Measurements from ENCODE around the gene EPHA6. TPM values are rescaled to one million over a fixed set of nuclear protein-coding genes. Genes with fewer than 3 reads are reported as not detected.

Gene EPHA6
- total and polyA plus RNA-seq, 2 donors (not counting 3 experiments of a cell fraction or from before 2014, with no cell fraction given) = not detected

GRCh38 chr3:97197083-97197482, 382.7 kb downstream of the EPHA6 start:
- no peak for DNase-seq (ENCODE audit: low read depth, low spot score)

More at GRCh38 chr3:97197083-97197482, 382.7 kb downstream of the EPHA6 start:
- Histone ChIP-seq H3K9me1 (replicated peaks; ENCODE audit: control insufficient read depth, extremely low read depth, insufficient read depth, low read length) (no peaks in the 10 kb centered on the region), H2AFZ (ENCODE audit: low read depth, low read length) (no peak overlapping the region), H3K9me3 (replicated peaks; ENCODE audit: control insufficient read depth, insufficient read depth, low read length) (peaks cover 6% of the 10 kb centered on the region), H3K4me2 (ENCODE audit: insufficient read depth, low read length) (no peak overlapping the region), H3K4me1 (ENCODE audit: control insufficient read depth, extremely low read depth, insufficient read depth, low read length) (no peaks in the 10 kb centered on the region), H3K36me3 (ENCODE audit: control insufficient read depth in 2 of 2, extremely low read depth in 1 of 2, insufficient read depth in 2 of 2, low read length in 2 of 2) (no peaks in the 10 kb centered on the region), H3K27me3 (ENCODE audit: control insufficient read depth in 2 of 2, insufficient read depth in 2 of 2, low read length in 2 of 2) (no peaks in the 10 kb centered on the region), H3K79me2 (ENCODE audit: control insufficient read depth, insufficient read depth, low read length) (no peaks in the 10 kb centered on the region), H3K27ac (ENCODE audit: insufficient read depth, low read depth, low read length) (no peak overlapping the region), H4K20me1 (replicated peaks; ENCODE audit: control insufficient read depth, extremely low read depth, insufficient read depth, low read length) (no peaks in the 10 kb centered on the region), H3K9ac (replicated peaks; ENCODE audit: extremely low read depth, insufficient read depth, low read length) (no peak overlapping the region), H3K4me3 (replicated peaks in 1 of 3; ENCODE audit: insufficient read depth in 1 of 3, low read depth in 1 of 3, low read length in 3 of 3) (no peak overlapping the region)
- no peak for FAIRE-seq
- POLR2A ChIA-PET = no interaction called here
- intact Hi-C loops (cut with micrococcal nuclease) (no loop called here), dilution Hi-C loops (cut with MboI; ENCODE audit: extremely low pct_ligation_motif_present, low sequenced_read_pairs) (no loop called here)
- CTCF ChIA-PET = no interaction called here
- BruUV-seq (replicated peaks) = no TSS peak
- TF ChIP-seq MYC (IDR thresholded peaks at IDR 0.05; ENCODE audit: low read depth, low read length) (no peak), JUN (IDR thresholded peaks at IDR 0.05; ENCODE audit: borderline replicate concordance, insufficient read depth, insufficient read length, low read depth) (no peak), POLR2A (IDR thresholded peaks at IDR 0.05; ENCODE audit: low read depth, low read length) (no peak), FOS (IDR thresholded peaks at IDR 0.05; ENCODE audit: borderline replicate concordance, insufficient read depth, low read length) (no peak), EZH2 (IDR thresholded peaks at IDR 0.05; ENCODE audit: borderline replicate concordance, low read depth, low read length, severe bottlenecking) (no peak), GATA2 (IDR thresholded peaks at IDR 0.05; ENCODE audit: insufficient read depth, insufficient read length, low read depth, low read length) (no peak), MAX (IDR thresholded peaks at IDR 0.05; ENCODE audit: insufficient read depth, insufficient read length) (no peak), POLR2AphosphoS5 (IDR thresholded peaks at IDR 0.05; ENCODE audit: insufficient read depth, low read depth, low read length) (no peak)
- TF ChIP-seq, protein P1, sequence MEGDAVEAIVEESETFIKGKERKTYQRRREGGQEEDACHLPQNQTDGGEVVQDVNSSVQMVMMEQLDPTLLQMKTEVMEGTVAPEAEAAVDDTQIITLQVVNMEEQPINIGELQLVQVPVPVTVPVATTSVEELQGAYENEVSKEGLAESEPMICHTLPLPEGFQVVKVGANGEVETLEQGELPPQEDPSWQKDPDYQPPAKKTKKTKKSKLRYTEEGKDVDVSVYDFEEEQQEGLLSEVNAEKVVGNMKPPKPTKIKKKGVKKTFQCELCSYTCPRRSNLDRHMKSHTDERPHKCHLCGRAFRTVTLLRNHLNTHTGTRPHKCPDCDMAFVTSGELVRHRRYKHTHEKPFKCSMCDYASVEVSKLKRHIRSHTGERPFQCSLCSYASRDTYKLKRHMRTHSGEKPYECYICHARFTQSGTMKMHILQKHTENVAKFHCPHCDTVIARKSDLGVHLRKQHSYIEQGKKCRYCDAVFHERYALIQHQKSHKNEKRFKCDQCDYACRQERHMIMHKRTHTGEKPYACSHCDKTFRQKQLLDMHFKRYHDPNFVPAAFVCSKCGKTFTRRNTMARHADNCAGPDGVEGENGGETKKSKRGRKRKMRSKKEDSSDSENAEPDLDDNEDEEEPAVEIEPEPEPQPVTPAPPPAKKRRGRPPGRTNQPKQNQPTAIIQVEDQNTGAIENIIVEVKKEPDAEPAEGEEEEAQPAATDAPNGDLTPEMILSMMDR (IDR thresholded peaks at IDR 0.05; ENCODE audit: extremely low read depth in 1 of 2, insufficient read depth in 1 of 2, low read depth in 1 of 2, low read length in 2 of 2) = no peak

All from endothelial cell of umbilical vein (primary cell).